SK-N-SH (cell line): Measurements from ENCODE around the gene PRKCA. TPM values are rescaled to one million over a fixed set of nuclear protein-coding genes. Genes with fewer than 3 reads are reported as not detected.

Source experiments
- CTCF ChIA-PET: fragments of 300-600, 350-600 bp; formaldehyde crosslinking; extraction: SDS; loops from one replicate; lab custom pipeline; 2021; lab: Yijun Ruan, JAX
- POLR2A ChIA-PET: fragments of 350-600 bp; sonication (Branson Sonifier 250); formaldehyde crosslinking; extraction: SDS; loops from one replicate; lab custom pipeline; 2020; ENCODE audit warnings: antibody characterized with exemption, inconsistent platforms; lab: Yijun Ruan, JAX
- DNase-seq: peaks from one replicate; pipeline ENCODE4 v3.0.0; 2012
- H2AFZ ChIP-seq: fragments of 200-600 bp; sonication (generic); 2 replicates; pipeline ENCODE4 v1.8.1; 2016; ENCODE audit warnings: antibody characterized with exemption, mild to moderate bottlenecking, low read depth
- H3F3A ChIP-seq: fragments of 200-600 bp; sonication (generic); replicated peaks from 2 replicates; pipeline ENCODE3; 2016; ENCODE audit warnings: antibody characterized with exemption, mild to moderate bottlenecking; ENCODE audit not compliant: insufficient read depth
- H3K27ac ChIP-seq, 2 experiments: fragments of 200-500 bp in 1 of 2; fragments of 200-600 bp in 1 of 2; sonication (Bioruptor generic) in 1 of 2; sonication (generic), shearing (Covaris generic) in 1 of 2; 2 replicates each; pipeline versions ENCODE4 v1.5.1 to v1.6.1; 2014 to 2016; ENCODE audit warnings: low read depth in 2 of 2, inconsistent platforms in 1 of 2, low read length in 1 of 2, mild to moderate bottlenecking in 1 of 2, mixed read lengths in 1 of 2
- H3K27me3 ChIP-seq: fragments of 200-600 bp; sonication (generic), shearing (Covaris generic); 2 replicates; pipeline ENCODE4 v1.6.1; 2016; ENCODE audit warnings: mixed run types; ENCODE audit not compliant: insufficient read depth
- H3K36me3 ChIP-seq, 2 experiments: fragments of 200-500 bp in 1 of 2; fragments of 200-600 bp in 1 of 2; sonication (Bioruptor generic) in 1 of 2; sonication (generic) in 1 of 2; replicated peaks in 1 of 2; 2 replicates each; pipeline versions ENCODE3 to v1.5.1; 2014 to 2016; ENCODE audit warnings: low read length in 1 of 2, mild to moderate bottlenecking in 1 of 2; ENCODE audit not compliant: insufficient read depth in 2 of 2, control insufficient read depth in 1 of 2
- H3K4me1 ChIP-seq, 2 experiments: fragments of 200-500 bp in 1 of 2; fragments of 200-600 bp in 1 of 2; sonication (Bioruptor generic) in 1 of 2; sonication (generic), shearing (Covaris generic) in 1 of 2; 2 replicates each; pipeline versions ENCODE4 v1.5.1 to v1.6.1; 2014 to 2016; ENCODE audit warnings: low read depth in 1 of 2, low read length in 1 of 2, mixed run types in 1 of 2; ENCODE audit not compliant: insufficient read depth in 2 of 2, control insufficient read depth in 1 of 2
- H3K4me2 ChIP-seq: fragments of 200-600 bp; sonication (generic), shearing (Covaris generic); 2 replicates; pipeline ENCODE4 v1.6.1; 2017; ENCODE audit warnings: mixed run types
- H3K4me3 ChIP-seq, 2 experiments: fragments of 200-500 bp in 1 of 2; fragments of 200-600 bp in 1 of 2; sonication (Bioruptor generic) in 1 of 2; sonication (generic), shearing (Covaris generic) in 1 of 2; 2 replicates each; pipeline versions ENCODE4 v1.5.1 to v1.8.1; 2014 to 2016; ENCODE audit warnings: low read depth in 2 of 2, inconsistent platforms in 1 of 2, low read length in 1 of 2, mild to moderate bottlenecking in 1 of 2, mixed read lengths in 1 of 2, moderate library complexity in 1 of 2
- H3K79me2 ChIP-seq: fragments of 200-600 bp; sonication (generic); 2 replicates; pipeline ENCODE4 v1.8.1; 2017; ENCODE audit warnings: mild to moderate bottlenecking; ENCODE audit not compliant: insufficient read depth
- H3K9ac ChIP-seq: fragments of 200-600 bp; sonication (generic); 2 replicates; pipeline ENCODE4 v1.6.1; 2017; ENCODE audit warnings: mixed run types
- H3K9me2 ChIP-seq: fragments of 200-600 bp; sonication (generic); 2 replicates; pipeline ENCODE4 v1.6.1; 2017; ENCODE audit warnings: mixed run types
- H3K9me3 ChIP-seq: fragments of 200-600 bp; sonication (generic); 2 replicates; pipeline ENCODE4 v1.6.1; 2017; ENCODE audit warnings: mixed run types, mild to moderate bottlenecking, moderate library complexity
- H4K20me1 ChIP-seq: fragments of 200-600 bp; sonication (generic); 2 replicates; pipeline ENCODE4 v1.6.1; 2017; ENCODE audit warnings: mild to moderate bottlenecking, mixed run types; ENCODE audit not compliant: insufficient read depth
- CHD2 ChIP-seq: fragments of 150-350 bp; IDR thresholded peaks from 2 replicates; pipeline ENCODE4 v1.6.1; 2018; ENCODE audit warnings: low read length; ENCODE audit not compliant: partially characterized antibody
- ELF1 ChIP-seq: IDR thresholded peaks from 2 replicates; pipeline ENCODE4 v1.4.0; 2012
- EP300 ChIP-seq, 2 experiments: IDR thresholded peaks; 2 replicates each; pipeline versions ENCODE4 v1.4.0 to v1.6.1; 2012; ENCODE audit warnings: borderline replicate concordance in 1 of 2, low read depth in 1 of 2, low read length in 1 of 2
- EZH2phosphoT487 ChIP-seq: fragments of 200-600 bp; sonication (generic); IDR thresholded peaks from 2 replicates; pipeline ENCODE4 v1.6.1; 2017; ENCODE audit warnings: low read depth, mixed run types, mild to moderate bottlenecking, antibody characterized with exemption, moderate library complexity, borderline replicate concordance
- FOSL2 ChIP-seq: IDR thresholded peaks from 2 replicates; pipeline ENCODE4 v1.4.0; 2012; ENCODE audit warnings: low read depth, mild to moderate bottlenecking, moderate library complexity, borderline replicate concordance
- GATA2 ChIP-seq: sonication (generic); formaldehyde crosslinking; IDR thresholded peaks from 2 replicates; pipeline ENCODE4 v1.5.0; 2020; ENCODE audit warnings: mild to moderate bottlenecking, missing genetic modification reagents
- JUND ChIP-seq: IDR thresholded peaks from 2 replicates; pipeline ENCODE4 v1.4.0; 2012
- MAX ChIP-seq: IDR thresholded peaks from 2 replicates; pipeline ENCODE4 v1.4.0; 2012; ENCODE audit warnings: low read depth
- MEF2A ChIP-seq: IDR thresholded peaks from 2 replicates; pipeline ENCODE4 v1.4.0; 2012; ENCODE audit warnings: low read depth, borderline replicate concordance
- NFIC ChIP-seq: IDR thresholded peaks from 2 replicates; pipeline ENCODE4 v1.4.0; 2012; ENCODE audit warnings: borderline replicate concordance
- POLR2AphosphoS5 ChIP-seq: IDR thresholded peaks from 2 replicates; pipeline ENCODE4 v1.6.1; 2012; ENCODE audit warnings: low read depth, low read length
- SMC3 ChIP-seq: IDR thresholded peaks from 2 replicates; pipeline ENCODE4 v1.6.1; 2012; ENCODE audit warnings: low read depth, low read length, improper control_type of control experiment
- TCF12 ChIP-seq: IDR thresholded peaks from 2 replicates; pipeline ENCODE4 v1.4.0; 2012
- WGBS: methylation state at CpG from one replicate; pipeline ENCODE4 v1.1.6; 2017; ENCODE audit warnings: low lambda C conversion rate; 5-methylcytosine and 5-hydroxymethylcytosine counted together
- polyA plus RNA-seq, 3 experiments: library from polyadenylated mRNA; depleted of rRNA; stranded (reverse); fragments of >200 nt; gene quantifications; 2 replicates each; pipeline ENCODE4 v1.2.3, GENCODE V29; 2012
- TF ChIP-seq, protein P1 (sequence below): IDR thresholded peaks from 2 replicates; pipeline ENCODE4; 2012
- TF ChIP-seq, protein P2 (sequence below): IDR thresholded peaks from 2 replicates; pipeline ENCODE4 v1.4.0; 2012; ENCODE audit warnings: low read depth, borderline replicate concordance
- TF ChIP-seq, protein P3 (sequence below): fragments of 150-350 bp; IDR thresholded peaks from 2 replicates; pipeline ENCODE4 v1.6.1; 2016; ENCODE audit warnings: mild to moderate bottlenecking, low read depth, low read length

The PRKCA gene
- polyA plus RNA-seq, 1 of the 3 experiments (the other 2 are of a cell fraction) = 108 TPM

- Histone ChIP-seq H3K27me3 (no peaks in the 10 kb centered on the region), H3K9me2 (no peaks in the 10 kb centered on the region), H3F3A (peaks cover under 1% of the 10 kb centered on the region), H3K4me3 (no peak overlapping the region), H3K36me3 (peaks cover 18 to 36% of the 10 kb centered on the region in 2 experiments), H3K4me2 (no peak overlapping the region), H3K79me2 (peaks cover 48% of the 10 kb centered on the region; the same call in 1 of the 2 replicates), H3K9ac (no peak overlapping the region), H2AFZ (no peak overlapping the region), H4K20me1 (peaks cover 53% of the 10 kb centered on the region), H3K27ac (peak overlapping the region in 1 of 2 experiments; percentile 88; a peak in 2 of 4 replicates), H3K4me1 (peaks cover 9 to 37% of the 10 kb centered on the region in 2 experiments; a peak in 3 of 4 replicates), H3K9me3 (no peaks in the 10 kb centered on the region)
- peak; percentile 44; the same call in 1 of the 2 replicates for TF ChIP-seq TCF12
- TF ChIP-seq MEF2A = no peak
- TF ChIP-seq MAX = no peak
- TF ChIP-seq JUND = peak; percentile 69
- peak; percentile 71 for TF ChIP-seq FOSL2
- TF ChIP-seq, protein P1, sequence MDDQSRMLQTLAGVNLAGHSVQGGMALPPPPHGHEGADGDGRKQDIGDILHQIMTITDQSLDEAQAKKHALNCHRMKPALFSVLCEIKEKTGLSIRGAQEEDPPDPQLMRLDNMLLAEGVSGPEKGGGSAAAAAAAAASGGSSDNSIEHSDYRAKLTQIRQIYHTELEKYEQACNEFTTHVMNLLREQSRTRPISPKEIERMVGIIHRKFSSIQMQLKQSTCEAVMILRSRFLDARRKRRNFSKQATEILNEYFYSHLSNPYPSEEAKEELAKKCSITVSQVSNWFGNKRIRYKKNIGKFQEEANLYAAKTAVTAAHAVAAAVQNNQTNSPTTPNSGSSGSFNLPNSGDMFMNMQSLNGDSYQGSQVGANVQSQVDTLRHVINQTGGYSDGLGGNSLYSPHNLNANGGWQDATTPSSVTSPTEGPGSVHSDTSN = peak; percentile 96
- TF ChIP-seq ELF1 = no peak
- TF ChIP-seq GATA2 (CRISPR knock-in tag) = no peak
- no peak for TF ChIP-seq EZH2phosphoT487
- TF ChIP-seq SMC3 = no peak
- TF ChIP-seq NFIC = peak; percentile 79
- peak in 1 of 2 experiments; percentile 16; a peak in 1 of 4 replicates for TF ChIP-seq EP300 (IDR thresholded peaks at IDR 0.05; ENCODE audit: borderline replicate concordance in 1 of 2, low read depth in 1 of 2, low read length in 1 of 2)
- peak; percentile 51; the same call in 1 of the 2 replicates for TF ChIP-seq POLR2AphosphoS5
- TF ChIP-seq CHD2 = no peak
- TF ChIP-seq, protein P2, sequence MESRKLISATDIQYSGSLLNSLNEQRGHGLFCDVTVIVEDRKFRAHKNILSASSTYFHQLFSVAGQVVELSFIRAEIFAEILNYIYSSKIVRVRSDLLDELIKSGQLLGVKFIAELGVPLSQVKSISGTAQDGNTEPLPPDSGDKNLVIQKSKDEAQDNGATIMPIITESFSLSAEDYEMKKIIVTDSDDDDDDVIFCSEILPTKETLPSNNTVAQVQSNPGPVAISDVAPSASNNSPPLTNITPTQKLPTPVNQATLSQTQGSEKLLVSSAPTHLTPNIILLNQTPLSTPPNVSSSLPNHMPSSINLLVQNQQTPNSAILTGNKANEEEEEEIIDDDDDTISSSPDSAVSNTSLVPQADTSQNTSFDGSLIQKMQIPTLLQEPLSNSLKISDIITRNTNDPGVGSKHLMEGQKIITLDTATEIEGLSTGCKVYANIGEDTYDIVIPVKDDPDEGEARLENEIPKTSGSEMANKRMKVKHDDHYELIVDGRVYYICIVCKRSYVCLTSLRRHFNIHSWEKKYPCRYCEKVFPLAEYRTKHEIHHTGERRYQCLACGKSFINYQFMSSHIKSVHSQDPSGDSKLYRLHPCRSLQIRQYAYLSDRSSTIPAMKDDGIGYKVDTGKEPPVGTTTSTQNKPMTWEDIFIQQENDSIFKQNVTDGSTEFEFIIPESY = no peak
- TF ChIP-seq, protein P3, sequence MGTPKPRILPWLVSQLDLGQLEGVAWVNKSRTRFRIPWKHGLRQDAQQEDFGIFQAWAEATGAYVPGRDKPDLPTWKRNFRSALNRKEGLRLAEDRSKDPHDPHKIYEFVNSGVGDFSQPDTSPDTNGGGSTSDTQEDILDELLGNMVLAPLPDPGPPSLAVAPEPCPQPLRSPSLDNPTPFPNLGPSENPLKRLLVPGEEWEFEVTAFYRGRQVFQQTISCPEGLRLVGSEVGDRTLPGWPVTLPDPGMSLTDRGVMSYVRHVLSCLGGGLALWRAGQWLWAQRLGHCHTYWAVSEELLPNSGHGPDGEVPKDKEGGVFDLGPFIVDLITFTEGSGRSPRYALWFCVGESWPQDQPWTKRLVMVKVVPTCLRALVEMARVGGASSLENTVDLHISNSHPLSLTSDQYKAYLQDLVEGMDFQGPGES = no peak
- DNase-seq = no peak
- CTCF ChIA-PET = interaction anchor here (1.0 to 3.0 kb wide), 10 partner anchors 10 to 461 kb away, joined by 3 to 16 read pairs (median 5); no protein-coding TSS in a partner anchor
- WGBS = 84% methylated on average over 13 of the region's 13 CpGs
- POLR2A ChIA-PET = no interaction called here
These were observed 359.2 kb downstream of the PRKCA start for GRCh38 chr17:66661411-66662256.
